H9 (cell line): ENCODE measurements around the gene UNC79. TPM values are rescaled to one million over a fixed set of nuclear protein-coding genes. Genes with fewer than 3 reads are reported as not detected.

Source experiments
- DNase-seq: peaks from one replicate; pipeline ENCODE4 v3.0.0-alpha.2; 2017
- H2AFZ ChIP-seq: one replicate; pipeline ENCODE4 v1.6.1; 2013; ENCODE audit warnings: mild to moderate bottlenecking, low read length, control low read depth, moderate library complexity
- H2AK5ac ChIP-seq: 2 replicates; pipeline ENCODE4 v1.6.1; 2013; ENCODE audit warnings: low read length, control low read depth, mixed read lengths; ENCODE audit not compliant: insufficient read length
- H2BK120ac ChIP-seq: one replicate; pipeline ENCODE4 v1.6.1; 2013; ENCODE audit warnings: low read depth, mild to moderate bottlenecking, low read length, control low read depth, inconsistent platforms; ENCODE audit not compliant: poor library complexity, severe bottlenecking
- H2BK12ac ChIP-seq: 2 replicates; pipeline ENCODE4 v1.6.1; 2013; ENCODE audit warnings: low read length, control low read depth, mixed read lengths, low read depth; ENCODE audit not compliant: insufficient read length
- H2BK15ac ChIP-seq: 2 replicates; pipeline ENCODE4 v1.6.1; 2013; ENCODE audit warnings: low read depth, low read length, control low read depth
- H2BK20ac ChIP-seq: one replicate; pipeline ENCODE4 v1.6.1; 2013; ENCODE audit warnings: low read depth, mild to moderate bottlenecking, low read length, control low read depth, inconsistent platforms; ENCODE audit not compliant: poor library complexity, severe bottlenecking
- H2BK5ac ChIP-seq: 2 replicates; pipeline ENCODE4 v1.6.1; 2013; ENCODE audit warnings: low read length, control low read depth, mixed read lengths; ENCODE audit not compliant: insufficient read length
- H3K14ac ChIP-seq: 2 replicates; pipeline ENCODE4 v1.6.1; 2013; ENCODE audit warnings: low read length, control low read depth; ENCODE audit not compliant: insufficient read depth
- H3K18ac ChIP-seq: 2 replicates; pipeline ENCODE4 v1.6.1; 2013; ENCODE audit warnings: low read depth, mild to moderate bottlenecking, mixed read lengths, low read length, control low read depth; ENCODE audit not compliant: insufficient read length
- H3K23ac ChIP-seq: 2 replicates; pipeline ENCODE4 v1.6.1; 2013; ENCODE audit warnings: low read length, control low read depth, mixed read lengths, low read depth; ENCODE audit not compliant: insufficient read length
- H3K23me2 ChIP-seq: 2 replicates; pipeline ENCODE4 v1.6.1; 2013; ENCODE audit warnings: low read depth, mild to moderate bottlenecking, mixed read lengths, low read length, control low read depth; ENCODE audit not compliant: insufficient read length, poor library complexity, severe bottlenecking
- H3K27ac ChIP-seq: 2 replicates; pipeline ENCODE4 v1.5.1; 2013; ENCODE audit warnings: low read length, control low read depth, mixed read lengths, low read depth; ENCODE audit not compliant: insufficient read length
- H3K27me3 ChIP-seq: 2 replicates; pipeline ENCODE4 v1.6.1; 2013; ENCODE audit warnings: low read length, control low read depth, inconsistent platforms; ENCODE audit not compliant: insufficient read depth
- H3K4ac ChIP-seq: 2 replicates; pipeline ENCODE4 v1.6.1; 2013; ENCODE audit warnings: low read depth, mild to moderate bottlenecking, control low read depth, inconsistent platforms, low read length, moderate library complexity
- H3K4me1 ChIP-seq: 2 replicates; pipeline ENCODE4 v1.6.1; 2013; ENCODE audit warnings: low read length, control low read depth, inconsistent platforms; ENCODE audit not compliant: insufficient read depth
- H3K4me2 ChIP-seq: 2 replicates; pipeline ENCODE4 v1.6.1; 2013; ENCODE audit warnings: low read length, control low read depth, mixed read lengths; ENCODE audit not compliant: insufficient read length, insufficient read depth
- H3K56ac ChIP-seq: 2 replicates; pipeline ENCODE4 v1.6.1; 2013; ENCODE audit warnings: low read depth, mild to moderate bottlenecking, mixed read lengths, low read length, control low read depth; ENCODE audit not compliant: insufficient read length
- H3K79me1 ChIP-seq: 2 replicates; pipeline ENCODE4 v1.6.1; 2013; ENCODE audit warnings: low read depth, mild to moderate bottlenecking, moderate library complexity, low read length, control low read depth, inconsistent platforms; ENCODE audit not compliant: insufficient read depth, poor library complexity, severe bottlenecking
- H3K79me2 ChIP-seq: 2 replicates; pipeline ENCODE4 v1.6.1; 2013; ENCODE audit warnings: low read length, control low read depth, inconsistent platforms; ENCODE audit not compliant: insufficient read depth
- H3K9ac ChIP-seq: 2 replicates; pipeline ENCODE4 v1.6.1; 2013; ENCODE audit warnings: low read length, control low read depth, mixed read lengths; ENCODE audit not compliant: insufficient read length; ENCODE audit errors: extremely low read depth
- H3K9me3 ChIP-seq: one replicate; pipeline ENCODE4 v1.6.1; 2013; ENCODE audit warnings: low read depth, low read length, inconsistent platforms; ENCODE audit not compliant: control insufficient read depth
- H3T11ph ChIP-seq: one replicate; pipeline ENCODE4 v1.6.1; 2013; ENCODE audit warnings: mild to moderate bottlenecking, low read length, control low read depth, inconsistent platforms
- H4K20me1 ChIP-seq: one replicate; pipeline ENCODE4 v1.6.1; 2013; ENCODE audit not compliant: control insufficient read depth, insufficient read length, insufficient read depth
- H4K5ac ChIP-seq: 2 replicates; pipeline ENCODE4 v1.6.1; 2013; ENCODE audit warnings: low read depth, mild to moderate bottlenecking, mixed read lengths, low read length, control low read depth; ENCODE audit not compliant: insufficient read length
- H4K8ac ChIP-seq: replicated peaks from 2 replicates; pipeline ENCODE4 v1.6.1; 2013; ENCODE audit warnings: low read length, control low read depth, mixed read lengths, low read depth; ENCODE audit not compliant: insufficient read length
- H4K91ac ChIP-seq: 2 replicates; pipeline ENCODE4 v1.6.1; 2013; ENCODE audit warnings: low read depth, mild to moderate bottlenecking, moderate library complexity, mixed read lengths, low read length, control low read depth; ENCODE audit not compliant: insufficient read length
- H3K27ac Mint-ChIP-seq, 3 experiments: 2 replicates in 2 of 3; 3 replicates in 1 of 3; pipeline ENCODE4 v1.8.0; 2020 to 2021; ENCODE audit warnings: mixed read lengths in 3 of 3, mild to moderate bottlenecking in 1 of 3, moderate library complexity in 1 of 3
- H3K27me3 Mint-ChIP-seq: 2 replicates; pipeline ENCODE4 v1.8.0; 2021; ENCODE audit warnings: low read depth, mild to moderate bottlenecking, moderate library complexity, mixed read lengths
- H3K36me3 Mint-ChIP-seq, 3 experiments: 2 replicates in 2 of 3; 3 replicates in 1 of 3; pipeline ENCODE4 v1.8.0; 2020 to 2021; ENCODE audit warnings: low read depth in 3 of 3, mixed read lengths in 3 of 3; ENCODE audit not compliant: insufficient read depth in 1 of 3
- H3K4me1 Mint-ChIP-seq, 2 experiments: 2 replicates each; pipeline ENCODE4 v1.8.0; 2020; ENCODE audit warnings: mixed read lengths in 2 of 2
- H3K4me3 Mint-ChIP-seq, 2 experiments: 2 replicates in 1 of 2; 3 replicates in 1 of 2; pipeline ENCODE4 v1.8.0; 2020 to 2021; ENCODE audit warnings: mild to moderate bottlenecking in 2 of 2, mixed read lengths in 2 of 2, moderate library complexity in 1 of 2
- H3K9me3 Mint-ChIP-seq, 2 experiments: 2 replicates in 1 of 2; 3 replicates in 1 of 2; pipeline ENCODE4 v1.8.0; 2020; ENCODE audit warnings: mild to moderate bottlenecking in 2 of 2, mixed read lengths in 2 of 2, moderate library complexity in 1 of 2
- CTCF ChIP-seq: fragments of 200-600 bp; sonication (generic); conservative IDR thresholded peaks from 3 replicates; pipeline ENCODE4 v1.8.0; 2021; ENCODE audit warnings: antibody characterized with exemption, mild to moderate bottlenecking
- WGBS: extraction: QIAGEN DNeasy Blood & Tissue Kit; methylation state at CpG from one replicate; pipeline ENCODE4 v1.1.7; 2013; ENCODE audit warnings: missing lambda C conversion rate, low lambda C conversion rate, mixed read lengths; ENCODE audit not compliant: insufficient read length; ENCODE audit errors: extremely low coverage; 5-methylcytosine and 5-hydroxymethylcytosine counted together
- total RNA-seq: library from RNA; stranded (reverse); gene quantifications from 2 replicates; pipeline ENCODE4 v1.2.1, GENCODE V29; 2021

The UNC79 gene
- total RNA-seq, 1 experiment from 2014 or later, result 3.0 TPM

GRCh38 chr14:93464271-93464670 is 33.5 kb downstream of the UNC79 start:
- Histone ChIP-seq H3K56ac (no peak overlapping the region), H3K79me1 (no peaks in the 10 kb centered on the region), H3K18ac (no peak overlapping the region), H3K4ac (no peak overlapping the region), H4K91ac (no peak overlapping the region), H4K20me1 (no peaks in the 10 kb centered on the region), H2AFZ (no peak overlapping the region), H2BK120ac (no peak overlapping the region), H3K9me3 (no peaks in the 10 kb centered on the region), H3K23ac (no peak overlapping the region), H2BK15ac (no peak overlapping the region), H3K14ac (no peak overlapping the region), H3K4me1 (no peaks in the 10 kb centered on the region), H3K27ac (no peak overlapping the region), H2BK20ac (no peak overlapping the region), H4K8ac (no peak overlapping the region), H2AK5ac (no peak overlapping the region), H4K5ac (no peak overlapping the region), H2BK5ac (no peak overlapping the region), H3K4me2 (no peak overlapping the region), H3K27me3 (no peaks in the 10 kb centered on the region), H3K9ac (no peak overlapping the region), H2BK12ac (no peak overlapping the region), H3K79me2 (no peaks in the 10 kb centered on the region), H3T11ph (no peak overlapping the region), H3K23me2 (no peaks in the 10 kb centered on the region)
- Mint-ChIP-seq H3K27me3 (no peaks in the 10 kb centered on the region; the same call in 1 of the 2 replicates), H3K4me1 (peaks cover 0 to 3% of the 10 kb centered on the region in 2 experiments; a peak in 1 of 4 replicates), H3K9me3 (no peaks in the 10 kb centered on the region), H3K36me3 (no peaks in the 10 kb centered on the region), H3K27ac (no peak overlapping the region), H3K4me3 (no peak overlapping the region)
- no peak for DNase-seq
- TF ChIP-seq CTCF, result no peak
- WGBS, result no CpG with 5 or more reads among the region's 5 CpGs
